NCI-H2171 treated with DMSO at 0.1 percent for 48 hours (cell line): Measurements from ENCODE around the gene HDAC11.

Experiments
- DNase-seq: peaks from one replicate; lab custom pipeline; 2025; lab: John Stamatoyannopoulos, UW

The HDAC11 gene

GRCh38 chr3:13543253-13543652, 63.1 kb downstream of the HDAC11 start:
- DNase-seq: no peak

GRCh38 chr3:13544293-13544831, 64.3 kb downstream of the HDAC11 start:
- DNase-seq: no peak

GRCh38 chr3:13544951-13545651, 65.0 kb downstream of the HDAC11 start:
- no peak for DNase-seq

- DNase-seq: no peak
Observed at GRCh38 chr3:13545952-13546454, 65.9 kb downstream of the HDAC11 start.

- DNase-seq: no peak
Observed at GRCh38 chr3:13546667-13547171, 66.6 kb downstream of the HDAC11 start.

GRCh38 chr3:13547591-13548371, 67.7 kb downstream of the HDAC11 start:
- DNase-seq: no peak

GRCh38 chr3:13548696-13549622, 68.9 kb downstream of the HDAC11 start, which contains the start of gene FBLN2:
FBLN2 (plus strand) TSS chr3:13549125; CDS start chr3:13570356, 21,231 bp downstream.
- DNase-seq: no peak

GRCh38 chr3:13549623-13550422, 69.7 kb downstream of the HDAC11 start:
- no peak for DNase-seq

GRCh38 chr3:13550423-13550690, 70.3 kb downstream of the HDAC11 start:
- DNase-seq: no peak

GRCh38 chr3:13550791-13551360, 70.8 kb downstream of the HDAC11 start:
- no peak for DNase-seq

GRCh38 chr3:13552857-13553652, 72.9 kb downstream of the HDAC11 start:
- DNase-seq: no peak

- DNase-seq: no peak
Observed at GRCh38 chr3:13553686-13554085, 73.6 kb downstream of the HDAC11 start.

GRCh38 chr3:13555753-13556152, 75.6 kb downstream of the HDAC11 start:
- no peak for DNase-seq
